D341Med (cell line): Measurements from ENCODE around the gene DSC3.

Source experiments
- DNase-seq: peaks from one replicate; pipeline ENCODE4 v3.0.0; 2012; ENCODE audit warnings: low spot score

DSC3 gene

DNA sequence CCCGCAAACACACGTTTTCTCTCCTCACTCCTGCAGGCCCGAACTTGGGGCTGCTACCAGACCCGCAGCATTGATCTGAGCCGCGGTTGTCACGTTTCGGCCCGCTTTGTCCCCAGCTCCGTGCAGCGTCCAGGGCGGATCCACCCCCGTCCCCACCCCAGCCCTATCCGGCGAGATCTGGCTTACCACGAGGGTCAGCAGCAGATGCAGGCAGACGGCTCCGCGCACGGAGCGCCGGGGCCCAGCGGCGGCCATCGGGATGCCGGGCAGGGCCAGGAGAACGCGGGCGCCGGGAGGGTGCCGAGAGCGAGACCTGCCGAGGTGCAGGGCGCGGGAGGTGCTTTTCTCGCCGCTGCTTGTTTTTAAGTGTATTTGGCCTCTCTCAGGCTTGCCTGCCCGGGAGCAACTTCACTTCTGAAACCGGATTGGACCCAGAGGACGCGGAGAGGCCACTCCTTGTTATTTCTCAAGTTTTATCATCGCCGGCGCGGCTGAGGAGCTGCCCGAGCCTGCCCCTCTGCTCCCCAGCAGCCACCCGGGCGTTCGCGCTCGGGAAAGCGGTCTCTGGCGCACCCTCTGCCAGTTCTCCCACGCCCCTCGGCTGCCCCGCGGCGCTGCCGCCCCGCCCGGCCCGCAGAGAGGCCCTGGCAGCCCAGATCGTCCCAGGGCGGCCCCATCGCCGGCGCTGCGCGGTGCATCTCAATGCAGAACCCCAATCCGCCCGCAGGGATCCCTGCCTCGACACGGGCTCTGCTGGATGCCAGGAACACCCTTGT lies at the start of gene DSC3:
Gene DSC3 (minus strand): TSS at position 337 of the 776 bp plus-strand sequence. CDS start 82 bp downstream, at position 255.
- DNase-seq, result peak; percentile 72

- DNase-seq, result no peak
Observed at GRCh38 chr18:31091350-31091749, 48.8 kb upstream of the DSC3 start.

DNA sequence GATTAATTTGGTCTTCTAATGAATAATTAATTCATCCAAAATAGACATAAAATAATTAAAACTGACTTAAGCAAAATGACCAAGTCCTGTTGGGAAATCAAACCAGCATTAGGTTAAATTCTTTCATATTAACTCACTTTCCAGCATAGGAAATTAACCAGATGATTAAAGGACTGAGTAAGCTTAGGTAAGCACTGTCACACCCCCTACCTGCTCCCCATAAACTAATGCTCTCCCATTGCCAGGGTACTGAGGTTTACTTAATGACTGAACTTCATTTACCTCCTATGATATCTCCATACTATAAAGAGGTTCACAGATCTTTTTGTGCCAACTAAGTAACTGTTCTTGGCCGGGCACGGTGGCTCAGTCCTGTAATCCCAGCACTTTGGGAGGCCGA lies 46.0 kb upstream of the DSC3 start:
- no peak for DNase-seq

DNA sequence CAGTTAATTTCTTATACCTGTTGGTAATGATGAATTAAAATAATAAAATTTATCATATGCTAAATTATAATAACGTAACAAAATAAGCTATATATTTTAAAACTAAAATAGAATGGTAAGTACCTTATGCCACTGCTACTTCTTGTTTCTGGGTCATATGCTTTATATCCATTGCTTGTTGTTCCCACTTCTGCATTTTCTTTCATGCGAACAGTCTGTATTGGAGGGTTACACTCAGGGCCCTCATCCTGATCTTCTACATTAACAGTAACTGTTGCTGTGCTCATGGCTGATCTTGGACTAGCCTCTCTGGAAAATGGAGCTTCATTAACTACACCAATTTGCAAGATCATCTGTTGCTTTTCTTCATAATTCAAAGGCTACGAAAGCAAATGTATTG lies 37.4 kb upstream of the DSC3 start:
- DNase-seq, result no peak

DNA sequence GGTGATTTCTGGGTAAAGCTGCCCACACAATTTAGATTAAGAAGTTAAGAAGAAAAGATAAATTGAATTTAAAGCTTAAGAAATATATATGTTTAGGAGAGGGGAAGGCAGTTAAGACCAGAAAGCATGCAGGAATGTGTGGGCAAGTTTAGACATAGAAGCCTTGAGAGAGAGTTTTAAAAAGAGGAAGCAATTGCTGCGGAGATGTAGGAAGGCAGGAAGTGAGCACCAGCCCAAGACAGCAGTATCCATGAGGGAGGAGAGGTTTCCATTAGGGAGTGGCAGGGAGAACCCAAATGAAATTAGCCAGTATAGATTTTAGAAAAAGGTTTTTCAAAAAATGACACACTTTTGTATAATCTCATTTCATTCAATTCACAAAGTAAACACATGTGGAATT lies 35.3 kb upstream of the DSC3 start:
- no peak for DNase-seq

GRCh38 chr18:31072175-31072574 lies 29.6 kb upstream of the DSC3 start:
- DNase-seq, result no peak

DNA sequence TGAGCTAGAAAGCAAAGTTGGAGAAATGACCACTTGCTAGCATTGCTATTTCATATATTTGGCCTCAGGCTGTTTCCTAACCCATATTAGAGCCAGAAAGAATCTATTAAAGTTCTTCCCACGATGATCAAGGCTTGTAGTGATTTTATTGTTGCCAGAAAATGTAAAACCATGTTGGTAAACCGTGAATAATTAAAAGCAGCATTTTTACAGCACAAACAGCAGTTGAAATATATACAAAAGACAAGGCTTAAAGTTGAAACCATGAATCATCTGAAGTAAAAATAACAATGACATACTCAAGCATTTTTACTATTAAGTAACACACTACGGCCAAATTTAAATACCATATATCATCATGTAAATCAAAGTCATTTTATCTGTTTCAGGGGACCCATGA lies 27.7 kb upstream of the DSC3 start:
- DNase-seq, result no peak

DNA sequence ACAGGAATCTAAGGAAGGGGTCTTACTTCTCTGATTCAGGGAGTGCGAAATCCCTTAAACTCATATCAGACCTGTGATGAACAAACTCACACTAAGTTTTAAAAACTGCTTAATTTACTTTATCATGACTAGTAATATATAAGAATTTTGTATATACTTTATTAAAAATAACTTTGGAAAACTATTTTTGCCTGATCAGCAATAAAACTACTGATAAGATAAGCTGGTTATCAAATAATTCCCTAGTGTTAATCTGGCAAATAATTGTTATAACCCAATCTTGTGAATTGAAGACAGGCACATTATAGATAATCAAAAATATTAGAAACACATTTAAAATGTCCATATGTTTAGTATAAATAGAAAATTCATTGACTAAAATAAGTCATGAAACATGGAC lies 23.7 kb upstream of the DSC3 start:
- no peak for DNase-seq

DNA sequence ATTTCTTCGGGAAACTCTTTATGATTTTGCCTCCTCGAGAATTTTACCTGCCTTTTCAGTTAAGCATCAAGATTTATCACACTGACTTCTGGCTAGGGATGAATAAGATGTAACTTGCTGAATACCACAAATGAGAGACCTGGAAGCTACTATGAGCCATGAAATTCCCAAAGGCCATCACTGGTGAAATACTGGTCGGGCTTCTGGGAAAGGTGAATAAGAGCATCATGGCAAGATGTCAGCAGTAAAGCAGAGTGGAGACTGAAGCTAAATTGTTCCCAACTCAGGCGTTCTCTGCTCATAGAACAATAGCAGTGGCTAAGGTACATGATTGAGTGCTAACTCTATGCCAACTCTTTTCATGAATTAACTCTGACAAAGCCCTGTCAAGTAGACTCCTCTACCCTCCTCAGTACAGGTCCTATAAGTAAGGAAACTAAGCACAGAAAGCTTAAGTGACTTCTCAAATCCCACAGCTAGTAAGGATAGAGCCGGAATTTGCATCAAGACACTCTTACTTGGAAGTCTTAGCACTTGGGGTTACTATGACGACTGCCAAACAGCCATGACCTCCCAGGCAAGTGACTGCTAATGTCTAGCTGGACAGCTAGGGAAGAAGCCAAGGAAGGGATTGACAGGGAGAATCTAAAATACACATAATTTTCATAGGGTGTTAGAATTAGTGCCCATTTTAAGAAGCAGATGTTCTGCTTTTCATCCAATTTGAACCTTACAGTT lies 22.7 kb upstream of the DSC3 start:
- no peak for DNase-seq

GRCh38 chr18:31064130-31064529 lies 21.6 kb upstream of the DSC3 start:
- no peak for DNase-seq

GRCh38 chr18:31061945-31062344 lies 19.4 kb upstream of the DSC3 start:
- DNase-seq, result no peak

DNA sequence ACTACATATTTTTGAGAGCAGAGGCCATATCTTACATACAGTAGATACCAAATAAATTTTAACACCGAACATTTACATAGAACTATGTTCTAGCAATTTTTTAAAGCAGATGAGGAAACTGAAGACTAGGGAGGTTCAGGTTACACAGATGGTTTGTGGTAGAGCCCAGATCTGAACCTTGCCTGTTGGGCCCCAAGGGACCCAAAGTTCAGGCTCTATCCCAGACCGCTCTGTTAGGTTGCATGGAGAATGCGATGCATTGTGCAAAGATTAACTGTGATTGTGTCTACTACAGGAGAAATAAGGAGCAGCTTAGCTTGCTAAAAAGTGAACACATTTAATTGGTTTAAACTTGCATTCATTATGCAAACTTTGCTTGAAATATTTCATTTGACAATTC lies 16.4 kb upstream of the DSC3 start:
- DNase-seq, result no peak

DNA sequence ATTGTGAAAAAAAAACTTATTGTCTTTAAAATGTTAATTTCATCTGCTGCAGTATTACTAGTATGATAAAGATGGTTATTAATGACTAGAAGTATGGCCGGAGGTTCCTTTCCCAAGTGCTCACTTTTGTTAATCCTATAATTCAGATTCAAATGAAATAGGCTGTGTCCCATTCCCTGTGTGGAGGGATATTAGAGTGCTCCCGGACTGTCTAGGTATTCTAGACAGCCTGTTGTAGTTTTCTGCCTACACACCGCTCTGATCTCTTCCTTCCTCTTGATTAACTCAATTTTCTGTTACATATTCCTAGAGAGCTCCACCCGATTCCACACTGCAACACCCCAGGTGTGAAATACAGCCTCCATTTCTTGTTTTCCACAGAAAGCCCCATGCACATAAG lies 15.4 kb upstream of the DSC3 start:
- no peak for DNase-seq

DNA sequence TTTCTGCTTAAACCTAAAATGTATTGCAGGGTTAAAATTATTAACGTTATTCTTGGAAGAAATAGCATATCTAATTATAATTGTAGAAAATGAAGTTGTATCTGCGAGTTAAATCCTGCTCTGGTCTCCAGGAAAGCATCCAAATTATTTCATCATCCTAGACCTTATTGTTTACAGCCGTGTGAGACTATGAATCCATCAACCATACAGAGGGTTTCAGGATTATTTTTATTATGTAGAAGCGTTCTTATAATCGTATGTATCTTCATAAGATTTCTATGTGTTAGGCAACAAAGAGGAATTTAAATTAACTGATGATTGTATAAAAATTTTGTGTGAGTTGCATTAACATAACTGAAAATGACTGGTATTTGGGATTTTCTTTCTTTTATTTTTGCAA lies 14.5 kb upstream of the DSC3 start:
- DNase-seq, result no peak

GRCh38 chr18:31056296-31056695 lies 13.8 kb upstream of the DSC3 start:
- no peak for DNase-seq

- no peak for DNase-seq
Observed at GRCh38 chr18:31050635-31051034, 8.1 kb upstream of the DSC3 start.

DNA sequence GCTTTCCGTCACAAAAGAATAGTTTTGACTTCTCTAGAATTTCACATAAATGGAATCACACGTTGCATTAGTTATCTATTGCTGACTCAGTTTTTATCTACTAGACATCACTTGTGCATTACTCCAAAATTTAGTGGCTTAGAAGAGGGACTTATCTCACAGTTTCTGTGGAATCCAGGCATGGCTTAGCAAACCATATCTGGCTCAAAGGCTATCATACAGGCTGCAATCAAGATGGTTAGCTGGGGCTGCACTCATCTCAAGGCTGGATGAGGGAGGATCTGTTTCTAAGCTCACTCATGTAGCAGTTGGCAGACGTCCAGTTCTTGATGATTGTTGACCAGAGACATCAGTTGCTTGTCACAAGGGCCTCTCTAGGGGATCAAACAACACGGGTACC lies 6.6 kb upstream of the DSC3 start:
- no peak for DNase-seq

DNA sequence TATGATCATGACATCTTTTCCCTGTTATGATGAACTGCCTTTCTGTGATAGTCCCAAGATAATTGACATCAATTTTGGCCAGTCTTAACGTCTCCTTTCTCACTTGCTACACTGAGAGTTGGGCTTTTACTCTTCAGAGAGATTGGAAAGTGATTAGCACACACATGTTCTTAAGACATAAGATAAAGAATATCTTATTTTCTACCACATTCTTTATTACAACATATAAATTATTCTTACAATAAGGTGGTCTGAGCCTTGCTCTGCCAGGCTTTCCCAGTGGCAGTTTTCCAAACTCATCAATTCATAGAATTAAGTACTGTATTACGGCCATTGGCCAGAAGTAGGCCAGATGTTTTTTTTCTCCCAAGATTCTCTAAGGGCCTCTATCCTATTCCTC lies 5.7 kb upstream of the DSC3 start:
- DNase-seq, result no peak

GRCh38 chr18:31046916-31047315 lies 4.4 kb upstream of the DSC3 start:
- no peak for DNase-seq

DNA sequence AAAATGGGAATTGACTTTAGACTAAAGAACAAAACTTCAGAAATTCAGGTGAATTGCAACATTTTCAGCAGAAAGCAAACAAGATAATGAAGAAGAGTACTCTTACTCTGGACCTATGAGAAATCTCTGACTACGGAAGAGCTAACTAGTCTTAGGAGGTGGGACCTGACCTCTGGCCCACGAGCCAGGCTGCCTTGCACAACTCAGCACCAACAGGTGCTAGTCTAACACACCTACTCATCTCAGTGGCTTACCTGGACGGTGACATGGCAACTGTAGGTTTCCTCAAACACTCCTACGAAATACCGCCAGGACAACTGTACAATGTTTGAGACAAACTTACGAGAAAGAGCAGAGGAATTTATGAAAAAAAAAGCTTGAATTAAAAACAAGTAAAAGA lies 3.1 kb upstream of the DSC3 start:
- no peak for DNase-seq

GRCh38 chr18:31044926-31045325 lies 2.4 kb upstream of the DSC3 start:
- no peak for DNase-seq

DNA sequence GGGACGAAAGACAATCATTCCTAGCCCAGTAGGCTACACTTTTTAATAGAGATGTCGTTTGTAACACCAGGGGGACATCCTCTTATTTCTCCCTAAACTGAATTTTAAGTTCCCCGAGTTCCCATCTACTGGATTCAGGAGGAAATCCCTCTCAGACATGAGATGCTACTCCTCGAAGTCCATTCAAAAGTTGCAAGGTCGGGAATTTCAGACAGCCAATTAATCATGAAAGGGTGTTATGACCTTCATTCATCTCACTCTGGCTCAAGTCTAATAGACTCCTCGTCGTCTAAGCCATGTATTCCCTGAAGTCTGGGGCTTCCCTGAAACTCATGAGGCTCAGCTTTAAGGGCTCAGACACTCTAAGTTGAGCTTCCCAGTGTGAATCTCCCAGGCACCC lies 1.2 kb upstream of the DSC3 start:
- DNase-seq, result no peak

DNA sequence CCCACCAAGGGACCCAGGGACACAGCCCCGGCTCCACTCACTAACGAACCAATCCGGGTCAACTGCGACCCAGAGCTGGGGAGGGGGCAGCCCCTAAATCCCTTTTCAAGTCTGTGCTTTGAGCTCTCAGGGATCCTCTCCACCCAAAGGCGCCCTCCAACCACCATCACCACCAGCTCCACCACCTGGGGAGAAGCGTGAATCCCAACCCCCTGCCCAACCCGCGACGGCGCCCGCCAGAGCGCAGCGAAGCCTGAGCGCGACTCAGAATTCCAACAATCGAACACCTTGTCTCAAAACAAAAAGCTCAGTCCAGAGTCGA lies 497 bp downstream of the DSC3 start:
- no peak for DNase-seq
